BLaER1 treated with 17β-estradiol and CSF1 and Interleukin-3, amounts not matched to agents 10 nM and 100 nM (cell line): ENCODE data around the gene CBX2.
"Not testable (repeated sequence)": the region's sequence is repeated elsewhere in the genome, so short reads cannot be mapped to it uniquely, and the experiment has no call there.

Experiments used
- H3K27ac ChIP-seq, 11 experiments: shearing (Covaris generic); formaldehyde crosslinking; 2 replicates each; pipeline ENCODE4 v1.8.1; 2022
- H3K27me3 ChIP-seq, 11 experiments: shearing (Covaris generic); formaldehyde crosslinking; 2 replicates each; pipeline ENCODE4 v1.8.1; 2022
- H3K36me3 ChIP-seq, 11 experiments: shearing (Covaris generic); formaldehyde crosslinking; 2 replicates each; pipeline ENCODE4 v1.8.1; 2022
- H3K4me1 ChIP-seq, 10 experiments: shearing (Covaris generic); formaldehyde crosslinking; 2 replicates each; pipeline ENCODE4 v1.8.1; 2022
- H3K4me2 ChIP-seq, 11 experiments: shearing (Covaris generic); formaldehyde crosslinking; 2 replicates each; pipeline ENCODE4 v1.8.1; 2022
- H3K4me3 ChIP-seq, 10 experiments: shearing (Covaris generic); formaldehyde crosslinking; 2 replicates each; pipeline ENCODE4 v1.8.1; 2022
- H3K9ac ChIP-seq, 11 experiments: shearing (Covaris generic); formaldehyde crosslinking; 2 replicates each; pipeline ENCODE4 v1.8.1; 2022
- H3K9me3 ChIP-seq, 11 experiments: shearing (Covaris generic); formaldehyde crosslinking; replicated peaks in 1 of 11; 2 replicates each; pipeline ENCODE4 v1.8.1; 2022
- H4K20me1 ChIP-seq, 11 experiments: shearing (Covaris generic); formaldehyde crosslinking; 2 replicates each; pipeline ENCODE4 v1.8.1; 2022
- Cebpa-rat ChIP-seq, 11 experiments: shearing (Covaris generic); IDR thresholded peaks; 2 replicates each; pipeline ENCODE4 v1.8.1; 2022

CBX2 gene

DNA sequence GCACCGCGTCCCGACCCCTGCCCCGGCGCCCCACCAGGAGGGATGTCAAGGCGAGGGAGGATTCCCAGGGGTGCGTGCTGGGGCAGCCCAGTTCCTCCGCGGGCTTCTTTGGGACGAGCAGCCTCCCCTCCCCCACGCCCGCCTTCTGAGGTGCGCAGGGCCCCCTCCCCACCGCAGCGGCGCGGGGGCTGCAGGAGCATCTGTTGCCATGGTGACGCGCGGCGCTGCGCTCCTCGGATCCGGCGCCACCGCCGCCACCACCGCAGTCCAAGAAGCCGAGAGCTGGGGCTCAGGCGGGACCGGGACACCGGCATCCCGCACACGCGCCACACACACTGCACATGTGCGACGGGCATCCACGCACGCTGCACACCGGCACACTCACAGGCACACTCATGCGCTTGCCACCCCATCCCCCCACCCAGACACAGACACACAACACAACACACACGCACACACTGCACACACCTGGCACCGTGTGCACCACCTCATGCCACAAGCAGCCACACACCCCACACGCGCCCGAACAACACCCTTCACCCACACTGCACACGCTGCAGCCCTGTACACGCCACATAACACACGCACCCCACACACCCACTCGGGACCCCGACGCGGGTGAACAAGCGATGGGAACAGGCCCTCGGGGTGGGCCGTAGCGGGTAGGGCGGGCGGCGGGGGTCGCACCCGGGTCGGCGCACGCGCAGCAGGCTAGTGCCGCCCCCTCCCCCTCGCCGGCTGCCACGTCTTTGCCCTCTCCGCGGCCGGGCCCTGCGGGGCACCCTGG is 30.2 kb upstream of the CBX2 start:
- H3K27ac ChIP-seq: no peak overlapping the region
- peaks cover 0 to 13% (median 0%) of the 10 kb centered on the region in 11 experiments; a peak in 5 of 22 replicates for H4K20me1 ChIP-seq
- H3K4me2 ChIP-seq: peak overlapping the region in 7 of 11 experiments; percentile 16 to 47 (median 30); a peak in 9 of 22 replicates
- H3K9me3 ChIP-seq: no peaks in the 10 kb centered on the region
- peaks cover 0 to 40% (median 28%) of the 10 kb centered on the region in 10 experiments; a peak in 16 of 20 replicates for H3K4me1 ChIP-seq
- no peaks in the 10 kb centered on the region for H3K36me3 ChIP-seq
- no peak overlapping the region for H3K9ac ChIP-seq
- peaks cover 39 to 58% (median 44%) of the 10 kb centered on the region in 11 experiments for H3K27me3 ChIP-seq
- H3K4me3 ChIP-seq: no peak overlapping the region
- TF ChIP-seq Cebpa-rat (IDR thresholded peaks at IDR 0.05): no peak

DNA sequence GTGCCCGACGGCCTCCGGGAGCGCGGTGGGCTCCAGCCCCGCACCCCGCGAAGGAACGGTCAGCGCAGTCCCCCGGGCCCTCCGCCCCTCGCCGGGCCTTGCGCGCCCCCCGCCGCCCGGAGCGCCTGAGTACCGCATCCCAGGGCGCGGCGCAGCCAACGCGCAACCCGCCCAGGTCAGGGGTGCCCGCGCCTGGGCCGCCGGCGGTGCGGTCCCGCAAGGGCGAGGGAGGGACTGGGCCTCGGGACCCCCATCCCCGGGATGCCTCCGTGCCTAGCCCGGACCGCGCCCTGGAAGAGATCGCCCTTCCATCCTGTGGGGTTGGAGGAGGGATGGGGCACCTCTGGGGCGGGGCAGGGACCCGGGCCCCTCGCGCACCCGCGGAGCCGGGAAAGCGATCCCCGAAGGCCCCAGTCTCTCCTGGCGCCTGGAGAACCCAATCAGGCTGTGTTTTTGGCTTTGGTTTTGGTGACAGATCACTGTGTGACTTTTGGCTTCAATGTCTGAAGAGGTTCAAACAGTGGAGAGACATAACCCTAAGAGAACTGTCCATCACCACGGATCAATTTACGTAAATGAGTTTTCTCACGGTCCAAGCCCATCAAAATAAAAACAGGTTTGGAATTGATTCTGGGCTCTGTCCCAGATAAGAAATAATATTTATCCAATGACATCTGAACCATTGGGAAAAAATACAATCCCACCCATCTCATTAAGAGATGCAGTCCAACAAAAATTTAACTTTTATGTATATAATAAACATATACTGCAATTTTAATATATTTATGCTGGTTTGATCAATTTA is 29.5 kb upstream of the CBX2 start:
- peaks cover 39 to 58% (median 44%) of the 10 kb centered on the region in 11 experiments for H3K27me3 ChIP-seq
- no peaks in the 10 kb centered on the region for H3K36me3 ChIP-seq
- H3K4me3 ChIP-seq: no peak overlapping the region
- H4K20me1 ChIP-seq: peaks cover 0 to 13% (median 0%) of the 10 kb centered on the region in 11 experiments; a peak in 5 of 22 replicates
- peaks cover 0 to 37% (median 27%) of the 10 kb centered on the region in 10 experiments; a peak in 15 of 20 replicates for H3K4me1 ChIP-seq
- TF ChIP-seq Cebpa-rat (IDR thresholded peaks at IDR 0.05): no peak
- no peak overlapping the region for H3K9ac ChIP-seq
- H3K4me2 ChIP-seq: peak overlapping the region in 1 of 11 experiments; percentile 47; a peak in 2 of 22 replicates
- no peak overlapping the region for H3K27ac ChIP-seq
- no peaks in the 10 kb centered on the region for H3K9me3 ChIP-seq

DNA sequence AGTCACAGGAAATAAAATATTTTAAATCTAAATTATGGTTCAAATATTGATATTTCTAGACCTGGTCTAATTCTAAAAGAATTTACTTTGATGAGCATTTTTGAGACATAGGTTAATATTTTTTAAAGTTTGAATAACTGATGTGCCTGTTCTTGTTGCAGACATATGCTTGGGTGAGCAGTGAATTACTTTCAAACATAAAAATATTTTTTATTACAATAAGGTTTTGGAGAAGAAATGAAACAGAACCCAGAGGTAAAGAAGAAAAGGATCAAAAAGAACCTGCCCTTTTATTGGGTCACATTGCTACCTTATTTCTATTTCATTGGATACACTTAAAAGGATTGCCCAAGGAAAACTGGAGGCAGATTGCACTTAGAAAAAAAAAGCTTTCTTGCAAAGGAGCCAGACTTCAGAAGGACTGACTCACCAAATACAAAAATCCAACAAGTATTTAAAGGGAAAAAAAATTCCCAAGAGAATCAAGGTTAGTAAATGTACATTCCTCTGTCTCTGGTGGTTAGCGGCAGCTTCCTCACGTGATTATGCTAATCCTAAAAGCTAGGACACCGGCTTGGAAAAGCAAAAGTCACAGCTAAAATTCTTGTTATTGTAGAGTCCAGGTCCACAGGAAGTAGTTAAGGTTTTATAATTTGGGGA is 28.7 kb upstream of the CBX2 start:
- Histone ChIP-seq H3K9me3 (no peaks in the 10 kb centered on the region), H3K4me2 (no peak overlapping the region), H3K4me1 (peaks cover 0 to 37% (median 27%) of the 10 kb centered on the region in 10 experiments; a peak in 15 of 20 replicates), H3K27me3 (peaks cover 39 to 58% (median 44%) of the 10 kb centered on the region in 11 experiments), H3K9ac (no peak overlapping the region), H3K36me3 (no peaks in the 10 kb centered on the region), H3K27ac (no peak overlapping the region), H3K4me3 (no peak overlapping the region), H4K20me1 (peaks cover 0 to 13% (median 0%) of the 10 kb centered on the region in 11 experiments; a peak in 5 of 22 replicates)
- no peak for TF ChIP-seq Cebpa-rat (IDR thresholded peaks at IDR 0.05)

DNA sequence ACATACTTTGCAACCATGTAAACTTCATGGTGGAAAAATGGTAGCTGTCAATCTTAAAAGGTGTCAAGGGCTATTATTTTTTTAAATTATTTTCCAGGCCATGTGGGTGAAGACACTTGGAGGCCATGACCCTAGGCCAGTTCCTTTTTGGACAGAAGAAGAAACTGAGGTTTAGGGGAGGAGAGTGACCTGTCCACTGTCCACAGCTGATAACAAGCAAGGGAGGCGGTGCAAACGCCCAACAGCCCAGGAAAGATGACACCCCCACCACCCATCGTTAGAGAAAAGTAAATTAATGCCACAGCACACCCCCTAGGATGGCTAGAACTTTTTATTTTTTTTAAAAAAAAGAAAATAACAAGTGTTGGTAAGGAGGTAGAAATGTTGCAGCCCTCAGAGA is 28.0 kb upstream of the CBX2 start:
- Histone ChIP-seq H3K9me3 (no peaks in the 10 kb centered on the region), H3K27me3 (peaks cover 39 to 58% (median 44%) of the 10 kb centered on the region in 11 experiments), H3K27ac (no peak overlapping the region), H3K4me1 (peaks cover 0 to 37% (median 27%) of the 10 kb centered on the region in 10 experiments; a peak in 15 of 20 replicates), H3K4me2 (no peak overlapping the region), H3K4me3 (no peak overlapping the region), H3K36me3 (no peaks in the 10 kb centered on the region), H4K20me1 (peaks cover 0 to 13% (median 0%) of the 10 kb centered on the region in 11 experiments; a peak in 5 of 22 replicates), H3K9ac (no peak overlapping the region)
- TF ChIP-seq Cebpa-rat (IDR thresholded peaks at IDR 0.05): no peak

DNA sequence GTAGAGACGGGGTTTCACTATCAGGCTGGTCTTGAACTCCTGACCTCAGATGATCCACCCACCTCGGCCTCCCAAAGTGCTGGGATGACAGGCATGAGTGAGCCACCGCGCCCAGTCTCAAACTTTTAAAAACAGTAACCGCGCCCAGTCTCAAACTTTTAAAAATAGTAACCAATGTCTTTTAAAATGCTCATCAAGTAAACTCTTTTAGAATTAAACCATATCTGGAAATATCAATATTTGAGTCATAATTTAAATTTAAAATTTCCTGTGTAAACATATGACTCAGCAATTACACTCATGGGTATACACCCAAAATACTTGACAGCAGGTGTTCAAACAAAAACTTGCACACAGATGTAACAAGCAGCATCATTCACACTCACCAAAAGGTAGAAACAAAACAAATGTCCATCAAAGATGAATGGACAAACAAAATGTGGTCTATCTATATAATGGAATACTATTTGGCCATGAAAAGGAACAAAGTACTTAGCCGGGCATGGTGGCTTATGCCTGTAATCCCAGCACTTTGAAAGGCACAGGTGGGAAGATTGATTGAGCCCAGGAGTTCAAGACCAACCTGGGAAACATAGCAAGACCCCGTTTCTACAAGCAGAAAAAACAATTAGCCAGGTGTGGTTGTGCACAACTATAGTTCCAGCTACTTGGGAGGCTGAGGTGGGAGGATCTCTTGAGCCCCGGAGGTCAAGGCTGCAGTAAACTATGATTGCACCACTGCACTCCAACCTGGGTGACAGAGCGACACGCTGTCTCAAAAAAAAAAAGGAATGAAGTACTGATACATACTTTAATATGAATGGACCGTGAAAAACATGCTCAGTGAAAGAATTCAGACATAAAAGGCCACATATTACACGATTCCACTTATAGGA is 27.1 kb upstream of the CBX2 start:
- peaks cover 39 to 50% (median 44%) of the 10 kb centered on the region in 11 experiments for H3K27me3 ChIP-seq
- H3K27ac ChIP-seq: no peak overlapping the region
- no peaks in the 10 kb centered on the region for H3K9me3 ChIP-seq
- no peak overlapping the region for H3K4me2 ChIP-seq
- H3K9ac ChIP-seq: no peak overlapping the region
- no peaks in the 10 kb centered on the region for H3K36me3 ChIP-seq
- H4K20me1 ChIP-seq: peaks cover 0 to 13% (median 0%) of the 10 kb centered on the region in 11 experiments; a peak in 5 of 22 replicates
- no peak overlapping the region for H3K4me3 ChIP-seq
- peaks cover 0 to 29% (median 21%) of the 10 kb centered on the region in 10 experiments; a peak in 15 of 20 replicates for H3K4me1 ChIP-seq
- no peak for TF ChIP-seq Cebpa-rat (IDR thresholded peaks at IDR 0.05)

DNA sequence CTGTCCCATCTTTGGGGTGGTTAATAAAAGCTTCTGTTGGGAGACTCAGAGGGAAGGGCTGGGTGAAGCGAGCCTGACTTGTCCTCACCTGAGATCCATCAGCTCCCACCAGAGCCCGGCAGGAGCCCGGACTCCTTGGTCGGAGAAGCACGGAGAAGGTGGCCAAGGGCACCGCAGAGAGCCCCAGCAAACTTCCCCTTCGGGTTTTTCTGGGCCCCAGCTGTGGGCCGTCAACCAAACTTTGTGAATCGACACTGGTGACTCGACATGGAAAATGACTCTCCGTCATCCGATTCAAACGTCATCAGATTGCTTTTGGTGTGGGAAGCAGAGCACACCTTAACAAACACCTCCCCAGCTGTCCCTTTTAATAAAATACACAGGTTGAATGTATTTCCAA is 25.8 kb upstream of the CBX2 start:
- peaks cover 0 to 8% (median 0%) of the 10 kb centered on the region in 11 experiments; a peak in 5 of 22 replicates for H4K20me1 ChIP-seq
- H3K4me3 ChIP-seq: no peak overlapping the region
- no peaks in the 10 kb centered on the region for H3K9me3 ChIP-seq
- no peak for TF ChIP-seq Cebpa-rat (IDR thresholded peaks at IDR 0.05)
- no peaks in the 10 kb centered on the region for H3K36me3 ChIP-seq
- H3K27ac ChIP-seq: no peak overlapping the region
- H3K9ac ChIP-seq: no peak overlapping the region
- H3K4me1 ChIP-seq: peaks cover 0 to 18% (median 13%) of the 10 kb centered on the region in 10 experiments; a peak in 14 of 20 replicates
- peak overlapping the region in 8 of 11 experiments; percentile 12 to 39 (median 24); a peak in 8 of 22 replicates for H3K4me2 ChIP-seq
- peaks cover 28 to 40% (median 33%) of the 10 kb centered on the region in 11 experiments for H3K27me3 ChIP-seq

DNA sequence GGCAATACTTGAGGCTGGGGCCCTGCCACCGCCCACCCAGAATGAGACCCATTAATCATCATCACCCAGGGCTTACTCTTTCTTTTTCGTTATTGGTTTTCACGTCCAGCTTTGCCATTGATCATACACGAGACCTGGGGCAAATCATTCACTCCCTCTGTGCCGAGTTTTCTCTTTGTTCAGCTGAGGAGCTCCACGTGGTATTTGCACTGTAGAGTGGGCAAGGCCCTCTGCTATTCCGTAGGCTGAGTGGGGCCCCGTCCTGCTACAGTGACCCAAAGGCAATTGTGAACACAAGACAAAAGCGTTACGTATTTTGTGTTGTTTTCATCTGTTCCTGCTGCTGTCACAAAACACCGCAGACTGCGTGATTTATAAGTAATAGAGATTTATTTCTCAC is 23.6 kb upstream of the CBX2 start:
- Histone ChIP-seq H3K36me3 (no peaks in the 10 kb centered on the region), H3K27me3 (peaks cover 7 to 18% (median 11%) of the 10 kb centered on the region in 11 experiments), H3K9ac (no peak overlapping the region), H3K4me2 (no peak overlapping the region), H3K27ac (no peak overlapping the region), H4K20me1 (no peaks in the 10 kb centered on the region), H3K4me1 (peaks cover 0 to 27% (median 22%) of the 10 kb centered on the region in 10 experiments; a peak in 19 of 20 replicates), H3K9me3 (no peaks in the 10 kb centered on the region), H3K4me3 (no peak overlapping the region)
- no peak for TF ChIP-seq Cebpa-rat (IDR thresholded peaks at IDR 0.05)

DNA sequence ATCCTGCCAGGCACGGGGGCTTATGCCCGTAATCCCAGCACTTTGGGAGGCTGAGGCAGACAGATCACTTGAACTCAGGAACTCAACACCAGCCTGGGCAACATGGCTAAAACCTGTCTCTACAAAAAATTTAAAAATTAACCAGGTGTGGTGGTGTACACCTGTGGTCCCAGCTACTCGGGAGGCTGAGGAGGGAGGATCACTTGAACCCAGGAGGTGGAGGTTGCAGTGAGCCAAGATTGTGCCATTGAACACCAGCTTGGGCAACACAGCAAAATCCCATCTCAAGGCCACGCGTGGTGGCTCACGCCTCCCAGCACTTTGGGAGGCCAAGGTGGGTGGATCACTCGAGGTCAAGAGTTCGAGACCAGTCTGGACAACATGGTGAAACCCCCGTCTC is 23.0 kb upstream of the CBX2 start:
- H3K9ac ChIP-seq, H4K20me1 ChIP-seq, H3K9me3 ChIP-seq, H3K4me3 ChIP-seq, H3K4me2 ChIP-seq, H3K36me3 ChIP-seq, H3K27ac ChIP-seq: not testable (repeated sequence)
- peaks cover 2 to 12% (median 5%) of the 10 kb centered on the region in 11 experiments; a peak in 20 of 22 replicates for H3K27me3 ChIP-seq
- peaks cover 5 to 32% (median 28%) of the 10 kb centered on the region in 10 experiments; a peak in 19 of 20 replicates for H3K4me1 ChIP-seq
